GM21737 (cell line): Measurements from ENCODE around the gene TESK1.
"Not testable (repeated sequence)": the region's sequence is repeated elsewhere in the genome, so short reads cannot be mapped to it uniquely, and the experiment has no call there.

Experiments used
- ATAC-seq: cut with Tn5 transposase; IDR thresholded peaks from one replicate; pipeline ENCODE4 v1.9.1; 2021; ENCODE audit warnings: mild to moderate bottlenecking, moderate library complexity; ENCODE audit not compliant: unreplicated experiment

Gene TESK1

DNA sequence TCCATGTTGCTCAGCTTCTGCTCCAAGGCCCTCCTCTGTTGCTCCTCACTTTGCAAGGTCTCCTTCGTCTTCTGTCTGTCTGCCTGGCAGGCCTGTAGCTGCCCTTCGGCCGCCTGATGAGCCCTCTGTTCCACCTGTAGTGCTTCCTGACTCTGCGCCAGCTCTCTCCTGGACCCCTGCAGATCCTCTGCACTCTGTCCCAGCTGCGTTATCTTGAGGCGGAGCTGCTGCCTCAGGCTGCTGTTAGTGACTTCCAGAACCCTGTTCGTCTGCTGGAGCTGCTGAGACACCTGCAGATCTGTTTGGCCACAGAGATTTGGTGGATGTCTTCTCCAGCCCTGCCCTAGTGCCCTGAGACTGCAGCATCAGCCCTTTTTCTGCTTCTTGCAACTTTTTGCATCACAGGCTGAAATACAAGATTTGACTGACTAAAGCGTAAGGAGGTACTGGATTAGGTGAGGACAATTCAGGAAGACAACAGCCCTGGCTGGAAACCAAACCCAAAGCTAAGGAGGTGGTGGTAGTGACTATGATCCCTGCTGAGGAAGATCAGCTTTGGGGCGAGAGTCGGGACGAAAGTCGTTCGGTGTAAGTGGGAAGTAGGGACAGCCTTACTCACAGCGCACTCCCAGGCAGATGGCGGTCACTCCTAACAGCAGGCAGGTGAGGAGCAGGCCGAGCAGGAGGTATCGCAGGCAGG is 11.1 kb downstream of the TESK1 start:
- no peak for ATAC-seq

DNA sequence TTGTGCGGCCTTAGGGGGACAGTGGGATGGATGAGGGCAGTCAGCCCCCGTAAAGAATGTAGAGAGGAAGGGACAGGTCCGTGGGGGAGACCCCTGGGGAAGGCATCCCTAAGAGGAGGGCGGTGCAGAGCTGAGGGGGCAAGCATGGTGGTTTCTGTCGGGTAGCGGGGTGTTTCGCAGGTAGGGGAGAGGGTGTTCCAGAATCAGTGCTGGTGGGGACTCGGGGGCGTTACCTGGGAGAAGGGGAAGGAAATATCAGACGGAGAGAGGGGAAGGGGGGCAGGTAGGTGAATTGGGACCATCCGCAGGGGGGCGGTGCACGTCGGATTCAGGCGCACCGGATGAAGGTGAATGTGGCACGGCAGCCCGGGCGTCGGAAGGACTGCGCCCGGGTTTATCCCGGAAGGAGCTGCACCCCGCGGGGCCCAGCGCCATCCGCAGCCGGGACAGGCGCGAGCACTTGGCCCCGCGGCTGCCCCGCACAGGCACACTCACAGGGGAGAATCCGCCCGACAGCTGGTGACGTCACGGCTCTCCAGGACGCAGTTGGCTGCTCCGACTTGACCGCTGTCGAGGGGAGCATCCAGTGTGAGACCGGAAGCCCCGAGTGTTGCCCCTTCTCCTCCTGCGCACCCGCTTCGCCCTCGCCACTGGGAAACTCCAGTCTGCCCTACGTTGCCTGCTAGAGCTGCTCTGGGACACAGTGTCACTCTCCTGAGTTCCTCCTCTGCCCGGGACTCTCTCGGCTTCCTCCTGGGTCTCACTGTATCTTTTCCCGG is 11.8 kb downstream of the TESK1 start:
- ATAC-seq = no peak

DNA sequence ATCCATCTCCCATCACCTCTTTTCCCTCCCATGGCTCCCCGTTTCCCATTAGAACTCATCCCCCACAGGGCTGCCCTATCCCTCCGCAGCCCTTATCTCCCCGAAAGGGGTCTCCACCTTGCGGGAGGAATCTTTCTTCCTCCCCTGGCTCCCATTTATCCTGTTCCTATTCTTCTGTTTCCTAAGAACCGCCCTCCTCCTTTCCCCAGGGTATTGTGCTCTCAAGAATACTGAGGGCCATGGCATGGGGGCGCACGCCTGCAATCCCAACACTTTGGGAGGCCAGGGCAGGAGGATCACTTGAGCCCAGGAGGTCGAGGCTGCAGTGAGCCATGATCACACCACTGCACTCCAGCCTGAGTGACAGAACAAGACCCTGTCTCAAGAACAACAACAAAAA is 12.5 kb downstream of the TESK1 start:
- no peak for ATAC-seq

DNA sequence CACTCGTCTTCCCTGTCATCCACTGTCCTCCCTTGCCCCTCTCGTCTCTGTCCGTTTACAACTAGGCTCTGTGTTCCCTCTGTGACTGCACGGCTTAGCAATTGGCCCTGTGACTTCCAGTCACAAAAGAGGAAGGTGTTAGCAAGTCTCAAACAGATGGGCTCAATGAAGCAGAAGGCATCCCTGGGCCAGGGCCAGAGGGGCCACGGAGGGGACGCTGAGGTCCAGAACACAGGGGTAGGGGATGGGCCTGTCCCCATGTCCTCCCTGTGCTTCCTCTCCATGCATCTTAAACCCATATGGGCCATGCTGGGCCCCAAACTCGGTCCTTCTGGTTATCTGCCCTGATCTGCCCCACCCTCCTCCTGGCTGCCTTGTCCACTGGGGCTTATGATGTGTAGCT is 13.3 kb downstream of the TESK1 start, which contains the start of gene CD72:
TSS of gene CD72 (minus strand) at position 89 of the 403 bp plus-strand sequence. CDS start 110 bp downstream, outside the sequence.
- no peak for ATAC-seq

DNA sequence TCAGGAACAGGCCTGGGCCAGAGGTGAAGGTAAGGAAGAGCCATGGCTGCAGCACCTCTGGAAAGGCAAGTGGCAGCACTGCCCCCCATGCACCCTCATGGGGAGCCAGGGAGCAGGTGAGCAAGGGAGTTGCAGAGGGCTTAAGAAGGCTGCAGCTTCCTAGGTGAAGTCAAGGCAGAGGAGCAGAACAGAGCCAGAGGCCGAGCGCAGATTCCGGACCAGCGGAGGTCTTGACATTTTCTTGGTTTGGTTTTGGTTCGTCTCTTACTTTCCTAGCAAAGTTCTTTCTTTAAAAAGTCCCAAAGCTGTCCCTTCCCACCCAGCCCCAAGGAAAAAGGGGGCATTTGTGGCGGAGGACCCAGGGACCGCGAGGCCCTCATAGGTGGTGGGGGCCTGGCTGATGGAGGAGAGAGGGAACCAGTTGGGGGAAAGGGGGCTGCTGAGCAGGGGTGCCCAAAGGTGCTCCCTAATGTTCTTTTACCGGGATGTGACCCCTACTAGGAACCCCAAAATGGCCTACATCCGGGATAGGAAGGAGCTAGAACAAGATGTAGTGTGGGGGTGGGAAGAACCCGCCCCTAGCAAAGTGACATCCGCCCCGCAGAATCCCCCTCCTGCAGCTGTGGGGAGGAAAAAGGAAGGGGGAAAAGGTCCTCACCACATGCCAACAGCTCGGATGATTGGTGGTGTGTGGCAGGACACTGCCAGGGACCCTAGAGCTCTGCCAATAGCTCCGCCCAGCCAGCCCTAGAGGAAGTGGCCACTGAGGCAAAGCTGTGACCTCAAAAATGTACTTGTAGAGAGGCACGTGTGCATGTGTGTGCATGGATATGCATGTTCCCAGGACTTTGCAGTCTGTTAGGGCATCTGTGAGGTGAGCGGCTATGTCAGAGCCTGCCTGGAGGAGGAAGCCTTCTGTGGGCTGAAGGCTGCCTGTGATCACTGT is 14.1 kb downstream of the TESK1 start:
- peak; percentile 48 for ATAC-seq

DNA sequence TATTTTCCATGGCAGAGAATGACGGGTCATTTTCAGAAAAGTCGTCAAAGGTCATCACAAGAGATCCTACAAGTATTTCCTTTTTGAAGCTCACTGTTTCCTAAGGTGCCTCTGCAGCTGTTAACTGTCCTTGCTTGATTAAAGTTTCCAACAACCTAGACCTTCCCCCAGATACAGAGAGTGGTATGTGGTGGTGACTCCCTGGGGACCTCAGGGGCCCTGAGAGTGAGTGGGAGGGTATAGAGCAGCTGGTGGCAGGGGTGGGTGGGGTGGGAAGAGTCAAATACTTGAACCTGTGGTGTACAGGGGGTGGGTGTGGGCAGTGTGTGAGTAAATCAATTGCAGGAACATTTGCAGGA is 14.7 kb downstream of the TESK1 start:
- peak; percentile 40 for ATAC-seq

DNA sequence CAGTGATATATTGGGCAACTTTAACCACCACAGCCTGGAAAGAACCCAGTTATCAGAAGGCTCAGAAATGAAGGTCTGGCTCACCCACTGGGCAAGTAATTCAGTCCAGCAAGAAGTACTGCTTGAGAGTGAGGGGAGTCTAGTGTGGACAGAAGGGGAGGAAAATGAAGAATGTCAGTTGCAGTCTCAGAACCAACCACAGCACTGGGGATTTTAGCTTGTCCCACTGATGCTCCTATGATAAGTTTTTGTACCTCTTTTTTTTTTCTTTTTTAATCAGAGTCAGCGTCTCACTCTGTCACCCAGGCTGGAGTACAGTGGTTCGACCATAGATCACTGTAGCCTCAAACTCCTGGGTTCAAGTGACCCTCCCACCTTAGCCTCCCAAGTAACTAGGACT is 22.5 kb downstream of the TESK1 start:
- no peak for ATAC-seq

DNA sequence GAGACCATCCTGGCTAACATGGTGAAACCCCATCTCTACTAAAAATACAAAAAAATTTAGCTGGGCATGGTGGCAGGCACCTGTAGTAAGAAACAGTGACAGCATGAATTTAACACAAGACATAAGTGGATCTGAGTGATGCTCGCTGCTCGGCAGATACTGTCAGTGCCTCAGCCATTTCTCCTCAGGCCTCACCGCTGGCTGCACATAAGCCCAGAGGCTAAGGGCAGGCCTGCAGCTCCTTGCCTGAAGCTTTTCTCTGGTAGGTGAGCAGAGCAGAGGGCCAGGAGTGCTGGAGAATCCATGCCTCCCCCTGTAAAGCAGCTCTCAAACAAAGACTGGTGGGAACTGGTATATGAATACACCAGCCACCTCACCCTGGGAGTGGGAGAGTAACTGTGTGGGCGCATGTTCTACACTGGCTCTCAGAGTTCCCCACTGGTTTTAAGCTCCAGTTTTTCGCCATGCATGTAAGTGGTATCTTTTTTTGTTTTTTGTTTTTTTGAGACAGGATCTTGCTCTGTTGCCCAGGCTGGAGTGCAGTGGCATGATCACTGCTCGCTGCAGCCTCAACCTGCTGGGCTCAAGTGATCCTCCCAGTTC is 23.4 kb downstream of the TESK1 start:
- no peak for ATAC-seq

DNA sequence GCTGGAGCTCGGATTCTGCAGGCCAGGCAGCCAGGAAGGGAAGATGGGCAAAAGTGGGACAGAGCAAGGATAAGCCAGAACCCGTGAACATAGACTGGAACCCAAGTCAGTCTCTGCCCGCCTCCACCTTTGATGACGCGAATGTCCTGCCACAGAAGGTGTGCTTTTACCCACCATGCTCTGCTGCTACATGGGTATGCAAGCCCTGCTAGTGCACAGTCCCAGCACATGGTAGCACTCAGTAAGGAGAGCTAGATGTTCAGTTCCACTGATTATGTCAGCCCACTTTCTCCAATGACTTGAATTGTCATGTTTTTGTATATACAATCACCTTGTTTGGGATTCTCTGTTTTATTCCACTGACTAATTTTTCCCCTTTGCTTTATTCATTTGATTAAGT is 24.5 kb downstream of the TESK1 start:
- ATAC-seq = no peak

DNA sequence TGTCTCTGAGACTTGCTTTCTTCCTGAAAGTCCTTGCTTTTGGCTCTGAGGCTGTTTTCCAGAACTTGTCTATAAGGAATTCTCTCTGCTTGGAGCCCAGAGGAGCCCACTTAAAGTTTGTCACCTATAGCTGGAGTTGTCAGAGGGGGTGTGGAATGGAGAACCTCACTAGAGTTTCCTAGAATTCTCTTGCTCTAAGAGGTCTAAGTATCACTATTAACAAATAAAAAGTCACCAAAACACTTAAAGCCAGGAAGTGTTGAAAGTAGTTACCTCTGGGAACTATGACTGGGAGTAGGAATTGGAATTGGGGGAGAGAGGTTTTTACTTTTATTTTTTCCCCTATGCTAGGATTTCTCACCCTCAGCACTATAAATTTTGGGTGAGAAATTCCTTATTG is 30.7 kb downstream of the TESK1 start:
- no peak for ATAC-seq

DNA sequence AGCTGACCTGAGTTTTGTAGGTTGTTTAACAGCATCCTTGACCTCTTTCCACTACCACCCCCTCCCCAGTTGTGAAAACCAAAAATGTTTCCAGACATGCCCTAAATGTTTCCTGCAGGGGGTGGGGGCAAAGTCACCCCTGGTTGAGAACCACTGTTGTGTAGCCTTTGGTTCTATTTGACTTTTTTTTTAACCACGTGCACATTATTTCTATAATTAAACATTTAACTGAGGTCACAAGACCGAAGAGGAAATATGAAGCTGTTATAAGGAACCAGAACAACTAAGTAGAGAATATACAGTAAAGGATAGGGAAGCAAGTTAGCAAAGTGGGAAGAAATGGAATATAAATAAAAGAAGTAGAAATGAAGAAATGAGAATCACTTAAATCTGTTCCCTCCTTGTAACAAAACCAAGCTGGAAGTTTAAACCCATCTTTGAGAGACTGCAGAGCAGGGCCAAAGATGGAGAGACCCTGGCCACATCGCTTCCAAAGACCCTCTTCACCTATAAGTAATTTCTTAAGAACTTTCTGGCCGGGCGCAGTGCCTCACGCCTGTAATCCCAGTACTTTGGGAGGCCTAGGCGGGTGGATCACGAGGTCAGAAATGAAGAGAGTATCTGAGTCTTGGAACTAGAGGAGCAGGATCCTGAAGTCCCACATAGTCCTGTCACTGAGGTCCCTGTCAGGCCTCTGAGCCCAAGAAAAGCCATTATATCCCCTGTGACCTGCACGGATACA is 31.2 kb downstream of the TESK1 start:
- no peak for ATAC-seq

DNA sequence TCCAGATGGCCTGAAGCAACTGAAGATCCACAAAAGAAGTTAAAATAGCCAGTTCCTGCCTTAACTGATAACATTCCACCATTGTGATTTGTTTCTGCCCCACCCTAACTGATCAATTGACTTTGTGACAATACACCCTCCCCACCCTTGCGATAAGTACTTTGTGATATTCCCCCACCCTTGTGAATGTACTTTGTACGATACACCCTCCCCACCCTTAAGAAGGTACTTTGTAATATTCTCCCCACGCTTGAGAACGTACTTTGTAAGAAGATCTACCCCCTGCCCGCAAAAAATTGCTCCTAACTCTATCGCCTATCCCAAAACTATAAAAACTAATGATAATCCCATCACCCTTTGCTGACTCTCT is 31.8 kb downstream of the TESK1 start:
- not testable (repeated sequence) for ATAC-seq

DNA sequence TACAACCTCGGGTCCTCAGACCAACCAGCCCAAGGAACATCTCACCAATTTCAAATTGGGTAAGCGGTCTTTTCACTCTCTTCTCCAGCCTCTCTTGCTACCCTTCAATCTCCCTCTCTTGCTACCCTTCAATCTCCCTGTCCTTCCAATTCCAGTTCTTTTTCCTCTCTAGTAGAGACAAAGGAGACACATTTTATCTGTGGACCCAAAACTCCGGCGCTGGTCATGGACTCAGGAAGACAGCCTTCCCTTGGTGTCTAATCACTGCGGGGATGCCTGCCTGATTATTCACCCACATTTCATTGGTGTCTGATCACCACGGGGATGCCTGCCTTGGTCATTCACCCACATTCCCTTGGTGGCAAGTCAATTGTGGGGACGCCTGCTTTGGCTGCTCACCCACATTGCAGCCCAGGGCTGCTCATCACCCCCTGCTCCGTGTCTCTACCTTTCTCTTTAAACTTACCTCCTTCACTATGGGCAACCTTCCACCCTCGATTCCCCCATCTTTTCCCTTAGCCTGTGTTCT is 32.4 kb downstream of the TESK1 start:
- not testable (repeated sequence) for ATAC-seq

DNA sequence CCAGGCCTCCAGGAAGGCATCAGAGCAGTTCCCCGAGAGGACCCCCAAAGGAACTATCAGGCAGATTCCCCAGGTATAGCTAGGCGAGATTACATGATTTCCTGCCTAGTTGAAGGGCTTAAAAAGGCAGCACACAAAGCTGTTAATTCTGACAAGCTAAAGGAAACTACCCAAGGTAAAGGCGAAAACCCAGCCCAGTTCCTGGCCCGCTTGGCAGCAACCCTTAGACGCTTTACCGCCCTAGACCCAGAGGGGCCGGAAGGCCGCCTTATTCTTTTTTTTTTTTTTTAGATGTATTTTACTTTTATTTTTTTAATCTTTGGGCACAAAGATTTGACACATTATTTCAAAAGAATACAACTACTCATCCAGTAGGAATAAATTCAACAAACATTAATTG is 33.7 kb downstream of the TESK1 start:
- not testable (repeated sequence) for ATAC-seq

DNA sequence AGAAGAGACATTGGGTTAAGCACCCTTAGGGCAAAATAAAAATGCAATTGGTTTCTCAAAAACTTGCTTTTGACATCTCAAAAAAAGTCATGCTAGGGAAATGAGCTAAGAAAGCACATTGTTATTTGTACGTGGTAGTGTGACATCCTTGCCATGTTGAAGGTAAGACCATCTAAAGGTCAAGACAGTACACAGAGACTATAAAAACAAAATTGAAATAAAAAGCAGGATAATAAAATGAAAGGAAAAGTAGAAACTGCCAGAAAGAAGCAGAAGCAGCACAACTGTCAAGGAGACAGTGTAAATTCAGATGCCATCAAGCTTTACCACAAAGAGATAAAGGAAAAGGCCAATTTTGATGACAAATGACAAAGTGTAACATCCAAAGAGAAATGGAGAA is 34.2 kb downstream of the TESK1 start:
- not testable (repeated sequence) for ATAC-seq

DNA sequence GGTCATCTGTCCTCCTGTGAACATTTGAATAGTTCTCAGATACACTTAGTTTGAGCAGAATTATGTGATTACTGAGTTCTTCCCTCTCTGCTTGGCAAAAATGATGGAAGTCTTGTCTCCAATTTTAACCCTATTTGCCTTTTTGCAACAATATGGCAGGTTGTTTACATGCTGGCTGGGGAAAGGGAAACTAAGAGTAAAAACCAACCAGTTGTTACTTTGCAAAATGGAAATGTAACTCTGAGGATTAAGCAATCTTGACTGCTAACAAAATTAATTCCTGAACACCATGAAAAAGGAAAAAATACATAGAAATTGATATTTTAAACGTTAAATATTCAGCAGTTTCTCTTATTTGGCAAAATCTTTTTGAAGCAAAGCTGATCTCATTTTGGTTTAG is 34.6 kb downstream of the TESK1 start:
- ATAC-seq = no peak

DNA sequence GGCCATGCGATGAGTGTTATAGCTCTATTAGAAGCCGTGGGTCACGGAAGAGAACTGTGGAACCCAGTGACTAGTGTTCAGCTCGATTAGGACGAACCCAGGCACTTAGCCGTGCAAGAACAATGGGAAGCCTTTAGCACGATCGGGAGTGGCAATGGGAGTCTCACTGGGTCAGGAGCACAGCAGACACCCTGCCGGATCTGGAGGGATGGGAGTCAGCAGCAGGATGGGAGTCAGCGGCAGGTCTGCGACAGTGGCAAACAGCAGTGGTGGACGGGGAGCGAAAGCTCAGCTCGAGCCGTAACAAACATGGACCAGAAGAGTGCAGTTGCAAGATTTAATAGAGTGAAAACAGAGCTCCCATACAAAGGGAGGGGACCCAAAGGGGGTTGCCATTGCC is 35.4 kb downstream of the TESK1 start:
- not testable (repeated sequence) for ATAC-seq

DNA sequence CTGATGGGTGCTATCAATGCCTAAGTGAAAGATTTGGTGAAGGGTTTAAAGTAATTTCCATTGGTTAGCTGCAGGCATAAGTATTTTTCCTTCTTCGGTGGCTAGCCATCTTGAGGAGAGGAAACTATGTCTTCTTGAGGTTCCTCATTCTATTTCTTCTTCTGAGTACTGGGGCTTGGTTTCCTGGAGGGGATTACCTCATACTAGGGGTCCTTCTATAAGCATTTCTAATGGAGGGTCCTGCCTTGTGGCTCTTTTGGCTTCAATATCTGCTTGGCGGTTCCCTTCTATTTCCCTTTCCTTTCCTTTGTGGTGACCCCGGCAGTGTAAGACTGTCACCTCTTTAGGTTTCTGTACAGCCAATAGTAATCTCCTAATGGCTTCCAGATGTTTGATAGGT is 36.4 kb downstream of the TESK1 start:
- ATAC-seq = not testable (repeated sequence)

DNA sequence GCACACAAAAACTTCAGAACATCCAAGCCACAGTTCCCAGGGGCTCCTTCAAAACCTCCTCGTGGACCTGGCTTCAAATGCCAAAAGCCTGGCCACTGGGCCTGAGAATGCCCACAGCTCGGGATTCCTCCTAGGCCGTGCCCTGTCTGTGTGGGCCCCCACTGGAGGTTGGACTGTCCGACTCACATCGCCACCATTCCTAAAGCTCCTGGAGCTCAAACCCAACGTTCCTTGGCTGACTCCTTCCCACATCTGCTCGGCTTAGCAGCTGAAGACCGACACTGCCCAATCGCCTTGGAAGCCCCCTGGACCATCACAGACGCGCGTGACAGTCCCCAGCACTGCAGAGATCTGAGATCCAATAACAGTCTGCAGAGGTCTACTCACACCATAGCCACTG is 38.0 kb downstream of the TESK1 start:
- ATAC-seq = no peak

DNA sequence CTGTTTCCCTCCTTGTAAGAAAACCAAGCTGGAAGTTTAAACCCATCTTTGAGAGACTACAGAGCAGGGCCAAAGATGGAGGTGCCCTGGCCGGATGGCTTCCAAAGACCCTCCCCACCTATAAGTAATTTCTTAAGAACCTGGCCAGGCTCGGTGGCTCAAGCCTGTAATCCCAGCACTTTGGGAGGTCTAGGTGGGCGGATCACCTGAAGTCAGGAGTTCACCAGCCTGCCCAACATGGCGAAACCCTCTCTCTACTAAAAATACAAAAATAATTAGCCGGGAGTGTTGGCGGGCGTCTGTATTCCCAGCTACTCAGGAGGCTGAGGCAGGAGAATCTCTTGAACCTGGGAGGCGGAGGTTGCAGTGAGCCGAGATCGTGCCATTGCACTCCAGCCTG is 40.7 kb downstream of the TESK1 start:
- not testable (repeated sequence) for ATAC-seq
